IPS-NIHi11 (cell line): ENCODE results near the gene RNF38.
"Not testable (repeated sequence)": the region's sequence is repeated elsewhere in the genome, so short reads cannot be mapped to it uniquely, and the experiment has no call there.

Source experiments
- DNase-seq: peaks from one replicate; pipeline ENCODE4 v3.0.0; 2012; ENCODE audit warnings: mixed read lengths, low spot score

RNF38 gene

DNA sequence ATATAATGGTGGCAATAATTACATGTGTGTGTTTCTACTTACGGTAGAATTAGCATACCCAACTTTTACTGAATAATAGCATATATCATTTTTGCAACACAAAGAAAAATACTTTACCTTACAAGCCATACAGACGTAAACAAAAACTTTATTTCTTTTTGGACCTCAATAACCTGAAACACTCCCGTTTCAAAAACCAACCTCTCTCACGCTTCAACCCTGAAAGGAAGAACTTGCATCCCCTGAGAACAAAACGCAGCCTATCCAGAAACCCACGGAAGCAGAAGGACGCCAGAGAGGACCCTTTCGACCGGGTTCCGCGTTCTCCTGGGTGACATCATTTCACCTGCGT is at the start of gene RNF38:
Gene RNF38 (minus strand): TSS at position 290 of the 352 bp plus-strand sequence. CDS start 161 bp downstream, at position 129.
- DNase-seq = no peak

DNA sequence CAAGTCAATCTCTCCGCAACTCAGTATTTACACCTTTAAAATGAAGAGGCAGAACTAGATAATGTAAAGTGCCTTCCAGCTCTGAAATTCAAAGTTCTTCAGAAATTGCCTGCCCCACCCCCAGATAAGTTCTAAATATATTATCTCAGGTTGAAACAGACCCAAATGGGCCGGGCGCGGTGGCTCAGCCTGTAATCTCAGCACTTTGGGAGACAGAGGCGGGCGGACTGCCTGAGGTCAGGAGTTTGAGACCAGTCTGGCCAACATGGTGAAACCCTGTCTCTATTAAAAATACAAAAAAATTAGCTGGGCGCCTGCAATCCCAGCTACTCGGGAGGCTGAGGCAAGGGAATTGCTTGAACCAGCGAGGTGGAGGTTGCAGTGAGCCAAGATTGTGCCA is 48.5 kb upstream of the RNF38 start:
- DNase-seq = not testable (repeated sequence)

DNA sequence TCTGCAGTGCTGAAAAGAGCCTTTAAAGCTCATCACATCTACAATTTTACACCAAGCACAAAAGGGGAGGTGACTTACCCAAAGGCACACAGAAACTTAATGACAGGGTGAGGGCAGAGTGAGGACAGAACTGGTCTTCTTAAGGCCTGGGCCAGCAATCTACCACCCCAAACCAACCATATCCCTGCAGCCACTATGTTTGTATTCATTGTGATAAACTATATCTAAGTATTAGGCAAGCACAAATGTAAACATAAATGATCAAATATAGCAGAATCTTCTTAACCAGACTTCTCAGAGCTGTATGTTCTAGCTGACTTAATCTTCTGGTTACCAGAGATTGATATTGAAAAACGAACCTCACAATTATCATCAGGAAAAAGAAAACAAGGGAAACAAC is 47.9 kb upstream of the RNF38 start:
- DNase-seq = no peak

DNA sequence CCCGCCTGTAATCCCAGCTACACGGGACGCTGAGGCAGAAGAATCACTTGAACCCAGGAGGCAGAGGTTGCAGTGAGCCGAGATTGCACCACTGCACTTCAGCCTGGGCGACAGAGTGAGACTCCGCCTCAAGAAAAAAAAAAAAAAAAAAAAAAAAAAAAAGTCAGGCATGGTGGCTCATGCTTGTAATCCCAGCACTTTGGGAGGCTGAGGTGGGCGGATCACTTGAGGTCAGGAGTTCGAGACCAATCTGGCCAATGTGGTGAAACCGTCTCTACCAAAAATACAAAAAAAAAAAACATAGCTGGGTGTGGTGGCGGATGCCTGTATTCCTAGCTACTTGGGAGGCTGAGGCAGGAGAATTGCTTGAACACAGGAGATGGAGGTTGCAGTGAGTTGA is 46.6 kb upstream of the RNF38 start:
- not testable (repeated sequence) for DNase-seq

DNA sequence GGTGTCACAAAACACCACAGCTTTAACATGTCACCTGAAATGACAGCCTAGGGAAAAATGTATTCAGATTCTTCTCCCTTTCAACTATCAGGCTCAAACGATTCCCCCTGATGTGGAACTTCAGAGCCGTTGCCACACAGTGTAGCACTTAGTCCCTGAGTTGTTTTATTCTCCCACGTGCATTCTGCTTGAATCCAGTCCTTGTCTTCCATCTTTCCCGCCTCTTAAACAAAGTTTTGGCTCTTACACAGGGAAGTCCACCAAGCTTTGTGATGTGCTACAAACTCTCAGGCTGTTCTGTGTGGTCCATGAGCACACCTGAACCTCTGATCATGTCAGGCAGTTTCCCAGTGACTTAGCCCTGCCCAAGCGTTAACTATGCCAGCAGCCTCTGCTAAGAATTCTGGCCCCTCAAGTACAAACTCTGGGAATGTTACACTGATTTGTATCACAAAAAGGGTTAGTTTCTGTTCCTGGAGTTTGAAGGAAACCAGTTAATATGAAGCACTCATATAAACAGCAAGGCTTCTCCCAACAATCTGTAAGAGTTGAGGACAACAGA is 45.8 kb upstream of the RNF38 start:
- DNase-seq = no peak

DNA sequence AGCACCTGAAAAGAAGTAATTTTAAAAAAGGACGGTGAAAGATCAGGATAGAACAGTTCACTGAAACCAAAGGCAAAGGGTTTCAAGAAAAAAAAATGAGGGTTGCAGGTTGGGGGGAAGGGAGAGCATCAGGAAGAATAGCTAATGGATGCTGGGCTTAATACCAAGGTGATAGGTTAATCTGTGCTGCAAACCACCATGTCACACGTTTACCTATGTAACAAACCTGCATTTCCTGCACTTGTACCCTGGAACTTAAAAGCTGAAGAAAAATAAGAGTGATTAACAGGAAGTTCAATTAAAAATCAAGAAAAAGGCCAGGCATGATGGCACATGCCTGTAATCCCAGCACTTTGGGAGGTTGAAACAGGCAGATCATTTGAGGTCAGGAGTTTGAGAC is 44.1 kb upstream of the RNF38 start:
- no peak for DNase-seq

DNA sequence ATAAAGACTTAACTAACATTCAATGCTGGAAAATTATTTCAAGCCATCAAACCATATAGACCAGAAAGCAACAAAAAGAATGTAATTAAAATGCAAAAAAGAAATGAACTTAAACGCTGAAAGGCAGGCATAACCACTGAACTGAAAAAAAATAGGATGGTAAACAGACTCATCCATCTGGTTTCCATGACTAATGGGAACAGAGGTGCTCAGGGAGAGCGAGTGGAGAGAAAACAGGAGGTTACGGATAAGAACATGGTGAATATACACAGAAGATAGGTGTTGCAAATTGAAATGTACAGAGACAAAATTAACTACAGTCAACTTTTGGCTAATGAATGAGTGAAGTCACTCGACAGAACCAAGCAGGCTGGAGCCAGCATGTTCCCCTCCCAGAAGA is 43.5 kb upstream of the RNF38 start:
- DNase-seq = no peak

DNA sequence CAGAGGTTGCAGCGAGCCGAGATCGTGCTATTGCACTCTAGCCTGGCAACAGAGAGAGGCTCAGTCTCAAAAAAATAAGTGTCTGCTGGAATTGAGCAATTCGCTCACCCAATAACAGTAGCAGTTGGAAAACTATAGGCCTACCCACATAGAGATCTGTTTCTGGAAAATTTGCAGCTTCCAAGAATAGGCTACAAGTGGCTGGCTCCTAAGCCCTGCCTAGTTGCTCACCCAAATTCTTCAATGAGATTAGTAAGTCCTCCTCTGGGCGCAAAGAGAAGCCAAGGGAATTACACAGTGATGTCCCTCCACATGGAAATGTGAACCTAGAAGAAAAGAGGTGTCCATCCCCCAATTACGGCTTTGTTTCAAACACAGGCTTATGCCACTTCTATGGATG is 42.6 kb upstream of the RNF38 start:
- DNase-seq = no peak

DNA sequence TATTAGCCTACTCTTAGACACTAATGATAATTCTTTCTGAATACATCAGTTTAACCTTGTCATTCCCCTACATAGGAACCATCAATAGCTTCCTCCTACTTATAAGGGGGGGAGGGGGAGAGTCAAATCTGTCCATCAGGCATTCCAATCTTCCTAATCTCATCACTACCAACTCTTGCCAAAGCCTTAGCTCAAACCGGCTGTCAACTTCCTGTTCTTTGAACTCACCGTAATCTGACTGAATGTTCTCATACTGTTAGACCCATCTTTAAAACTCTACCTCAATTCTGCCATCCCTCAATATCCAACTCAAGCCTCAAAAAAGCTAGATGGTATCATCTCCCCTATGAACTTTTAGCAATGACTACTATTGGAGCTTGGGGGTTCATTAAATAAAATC is 41.9 kb upstream of the RNF38 start:
- DNase-seq = no peak

DNA sequence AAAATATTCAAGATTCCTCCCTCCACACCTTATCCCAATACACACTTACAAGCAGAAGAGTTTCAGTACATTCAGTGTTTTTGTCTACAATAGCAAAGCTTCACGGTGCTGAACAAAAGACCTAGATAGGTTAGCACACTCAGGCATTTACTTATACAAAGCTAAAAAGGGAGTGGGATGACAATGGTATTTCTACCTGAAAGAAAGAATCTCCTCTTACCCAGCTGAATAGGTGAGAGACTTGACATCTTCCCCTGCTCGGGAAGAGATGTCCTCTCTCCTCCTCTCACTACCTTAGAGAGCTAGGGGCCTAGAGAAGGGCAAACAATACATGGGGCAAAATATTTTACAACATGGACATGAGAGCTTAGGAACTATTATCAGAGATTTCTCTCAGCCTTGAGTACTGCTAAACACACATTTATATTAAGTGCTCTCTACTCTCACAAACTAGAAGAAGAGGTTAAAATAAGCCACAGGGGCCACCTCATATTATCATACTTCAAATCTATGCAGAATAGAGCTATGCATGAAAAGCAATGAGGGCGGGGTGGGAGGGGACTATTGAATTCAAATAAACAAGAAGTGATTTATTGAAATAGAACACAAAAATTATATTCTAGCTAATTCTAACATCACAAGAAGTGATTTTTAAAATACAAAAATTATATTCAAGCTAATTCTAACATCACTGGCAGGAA is 38.6 kb upstream of the RNF38 start:
- no peak for DNase-seq

DNA sequence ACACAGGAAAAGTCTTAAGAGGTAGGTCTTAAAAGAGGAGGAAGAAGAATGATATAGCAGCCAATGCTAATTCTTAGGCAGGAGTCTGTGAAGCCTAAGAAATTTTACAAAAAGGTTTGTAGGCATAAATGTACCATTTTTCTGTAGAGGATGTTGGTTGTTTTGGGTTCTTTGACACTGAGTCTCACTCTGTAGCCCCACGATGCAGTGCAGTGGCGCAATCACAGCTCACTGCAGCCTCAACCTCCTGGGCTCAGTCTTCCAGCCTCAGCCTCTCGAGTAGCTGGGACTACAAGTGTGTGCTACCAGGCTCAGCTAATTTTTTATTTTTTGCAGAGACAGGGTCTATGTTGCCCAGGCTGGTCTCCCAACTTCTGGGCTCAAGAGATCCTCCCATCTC is 37.7 kb upstream of the RNF38 start:
- no peak for DNase-seq

DNA sequence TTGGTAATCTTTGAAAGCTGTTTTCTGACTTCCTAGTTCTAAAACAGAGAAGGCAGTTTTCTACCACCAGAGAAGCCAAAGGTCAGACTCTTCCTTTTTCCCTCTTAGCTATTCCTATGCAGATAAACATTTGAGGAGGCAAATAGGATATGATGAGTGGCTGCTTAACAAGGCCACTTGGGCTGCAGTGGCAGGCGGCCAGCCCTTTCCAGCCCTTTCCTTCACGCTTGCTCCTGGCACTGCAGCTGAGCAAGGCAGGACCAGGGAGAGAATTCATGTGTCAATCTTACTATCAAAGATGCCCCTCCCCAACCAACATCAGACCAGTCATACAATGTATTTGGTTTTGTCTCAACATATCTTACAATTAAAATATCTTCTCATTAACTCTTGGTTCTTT is 36.8 kb upstream of the RNF38 start:
- DNase-seq = no peak

DNA sequence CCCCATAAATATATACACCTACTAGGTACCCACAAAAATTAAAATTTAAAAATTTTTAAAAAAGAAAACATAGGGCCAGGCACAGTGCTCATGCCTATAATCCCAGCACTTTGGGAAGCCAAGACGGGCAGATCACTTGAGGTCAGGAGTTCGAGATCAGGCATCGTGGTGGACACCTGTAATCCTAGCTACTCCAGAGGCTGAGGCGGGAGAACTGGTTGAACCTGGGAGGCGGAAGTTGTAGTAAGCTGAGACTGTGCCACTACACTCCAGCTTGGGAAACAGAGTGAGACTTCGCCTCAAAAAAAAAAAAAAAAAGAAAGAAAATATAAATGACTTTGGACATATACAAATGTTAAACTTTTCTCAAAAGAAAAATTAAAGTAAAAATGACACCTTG is 33.3 kb upstream of the RNF38 start:
- no peak for DNase-seq

DNA sequence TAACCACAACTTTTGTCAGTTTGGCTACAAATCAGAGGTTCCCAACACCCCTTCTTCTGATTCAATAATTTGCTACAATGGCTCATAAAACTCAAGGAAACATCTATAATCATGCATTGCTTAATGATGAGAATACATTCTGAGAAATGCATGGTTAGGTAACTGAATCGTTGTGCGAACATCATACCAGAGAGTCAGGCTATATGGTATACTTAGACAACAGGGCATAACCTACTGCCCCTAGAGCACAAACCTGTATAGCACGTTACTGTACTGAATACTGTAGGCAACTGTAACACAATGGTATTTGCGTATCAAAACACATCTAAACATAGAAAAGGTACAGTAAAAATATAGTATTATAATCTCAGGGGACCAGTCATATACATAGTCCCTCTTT is 31.0 kb upstream of the RNF38 start:
- DNase-seq = no peak

DNA sequence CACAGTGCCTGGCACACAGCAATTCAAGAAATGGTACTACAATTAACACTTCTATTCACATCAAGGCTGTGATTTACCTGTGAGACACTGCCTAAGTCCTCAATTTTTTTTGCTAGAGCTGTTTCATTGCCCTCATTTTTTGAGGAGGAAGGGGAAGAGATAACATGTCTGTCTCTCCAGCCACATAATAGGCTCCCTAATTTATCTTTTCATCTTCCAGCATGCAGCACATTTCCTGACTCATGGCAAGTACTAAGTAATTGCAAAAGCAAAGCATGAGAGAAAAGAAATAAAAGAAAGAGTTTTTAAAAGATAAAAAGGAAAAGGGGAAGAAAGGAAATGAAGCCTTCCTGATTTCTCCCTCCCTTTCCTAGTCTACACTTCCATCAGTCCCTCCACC is 26.9 kb upstream of the RNF38 start:
- DNase-seq = no peak

DNA sequence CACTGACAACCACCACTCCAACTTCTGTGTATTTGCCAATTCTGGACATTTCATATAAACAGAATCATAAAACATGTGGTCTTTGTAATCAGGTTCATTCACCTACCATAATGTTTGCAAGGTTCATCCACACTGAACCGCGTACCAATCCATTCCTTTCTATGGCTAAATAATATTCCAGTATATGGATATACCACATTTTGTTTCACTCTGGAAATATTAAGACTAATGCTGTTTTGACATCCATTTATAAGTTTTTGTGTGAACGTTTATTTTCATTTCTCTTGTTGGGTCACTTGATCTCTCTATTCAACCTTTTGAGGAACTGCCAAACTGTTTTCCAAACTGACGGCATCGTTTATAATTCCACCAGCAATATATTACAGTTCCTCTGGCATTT is 26.3 kb upstream of the RNF38 start:
- DNase-seq = no peak

DNA sequence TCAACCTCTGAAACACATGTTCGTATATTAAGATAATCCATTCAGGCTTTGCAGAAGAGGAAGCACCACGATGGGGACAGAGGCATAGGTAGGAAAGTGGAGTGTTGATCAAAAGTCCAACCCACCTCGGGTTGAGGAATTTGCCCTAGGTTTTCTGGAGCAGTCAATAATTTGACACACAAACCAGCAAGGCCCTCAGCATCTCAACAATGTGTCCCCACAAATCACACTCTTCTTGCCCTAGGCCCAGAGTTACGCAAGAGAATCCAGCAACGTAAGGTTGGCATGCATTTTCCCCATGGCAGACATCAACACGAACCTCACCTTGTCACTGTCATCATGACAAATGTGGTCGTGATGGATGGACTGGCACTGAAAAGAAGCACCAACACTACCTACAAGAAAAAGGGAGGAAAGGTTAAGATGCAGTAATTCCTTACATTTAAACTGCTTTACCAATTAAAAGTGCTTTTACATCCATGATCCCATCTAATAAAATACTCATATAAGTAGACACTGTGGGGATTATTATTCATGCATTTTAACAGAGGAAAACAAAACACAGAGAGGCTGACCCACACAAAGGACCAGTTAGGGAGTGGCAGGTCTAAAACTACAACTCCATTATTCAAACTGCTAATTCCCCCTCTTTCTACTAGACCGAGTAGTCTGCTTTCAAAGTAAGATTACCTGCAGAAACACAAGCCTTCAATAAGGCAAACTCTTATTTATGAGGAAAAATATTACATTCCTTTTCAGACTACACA is 24.4 kb upstream of the RNF38 start:
- DNase-seq = no peak

DNA sequence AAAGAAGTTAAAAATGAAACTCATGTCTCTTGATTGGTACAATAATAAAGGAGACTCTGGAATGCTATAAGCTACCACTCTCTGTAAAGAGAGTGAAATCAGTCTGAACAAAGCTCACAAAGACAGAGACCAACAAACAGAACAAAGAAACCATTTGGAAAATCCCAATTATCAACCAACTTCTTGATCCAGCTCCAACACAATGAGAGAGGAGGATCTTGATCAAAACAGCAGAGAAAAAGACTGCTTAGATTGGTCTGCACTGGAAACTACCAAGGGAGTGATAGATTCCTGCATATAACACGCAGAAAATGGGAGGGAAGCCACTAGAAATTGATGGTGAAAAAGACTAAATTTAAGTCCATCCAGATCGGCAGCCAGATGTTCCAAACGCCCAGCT is 23.1 kb upstream of the RNF38 start:
- no peak for DNase-seq

DNA sequence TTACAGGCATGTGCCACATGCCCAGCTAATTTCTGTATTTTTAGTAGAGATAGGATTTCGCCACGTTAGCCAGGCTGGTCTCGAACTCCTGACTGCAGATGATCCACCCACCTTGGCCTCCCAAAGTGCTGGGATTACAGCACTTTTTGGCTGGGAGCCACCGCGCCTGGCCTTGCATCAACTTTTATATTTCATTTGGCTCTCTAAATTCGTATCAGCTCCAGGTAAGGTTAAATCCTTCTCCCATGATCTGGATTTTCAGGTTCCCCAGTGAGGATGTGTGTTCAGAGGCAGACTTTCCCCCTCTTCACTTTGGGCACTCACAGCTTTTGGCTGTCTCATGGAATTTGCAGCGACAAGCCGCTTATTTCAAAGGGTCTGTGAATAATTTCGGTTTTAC is 16.8 kb upstream of the RNF38 start:
- DNase-seq = no peak

DNA sequence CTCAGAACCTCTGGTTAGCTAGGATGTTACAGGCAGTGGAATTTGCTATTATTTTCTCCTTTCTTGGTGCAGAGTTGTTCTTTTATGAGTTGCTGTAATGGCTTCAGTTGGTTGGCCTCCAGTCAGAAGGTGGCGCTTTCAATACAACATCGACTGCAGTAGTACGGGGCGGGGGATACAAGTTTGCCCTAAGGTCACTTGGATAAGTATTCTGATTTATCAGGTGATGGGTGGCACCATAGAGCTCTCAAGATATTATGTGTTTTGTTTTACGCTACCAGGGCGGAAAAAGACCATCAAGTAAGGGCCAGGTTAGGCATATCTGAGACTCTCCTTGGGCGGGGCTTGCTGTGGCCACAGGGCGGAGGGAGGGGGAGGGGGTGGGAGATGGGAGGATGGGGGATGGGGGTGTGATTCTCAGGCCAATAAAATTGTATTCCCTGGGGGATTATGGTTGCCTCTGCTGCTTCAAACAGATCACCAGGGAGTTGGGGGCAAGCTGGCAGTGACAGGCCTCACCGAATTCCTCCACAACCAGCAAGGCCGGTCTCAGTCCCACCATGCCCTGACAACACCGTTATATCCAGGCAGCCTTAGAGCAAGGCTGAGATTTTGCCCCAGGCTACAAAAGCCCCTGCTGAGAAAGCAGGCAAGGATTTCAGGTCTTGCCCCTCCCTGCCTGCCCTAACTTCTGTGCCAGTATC is 15.9 kb upstream of the RNF38 start:
- no peak for DNase-seq

DNA sequence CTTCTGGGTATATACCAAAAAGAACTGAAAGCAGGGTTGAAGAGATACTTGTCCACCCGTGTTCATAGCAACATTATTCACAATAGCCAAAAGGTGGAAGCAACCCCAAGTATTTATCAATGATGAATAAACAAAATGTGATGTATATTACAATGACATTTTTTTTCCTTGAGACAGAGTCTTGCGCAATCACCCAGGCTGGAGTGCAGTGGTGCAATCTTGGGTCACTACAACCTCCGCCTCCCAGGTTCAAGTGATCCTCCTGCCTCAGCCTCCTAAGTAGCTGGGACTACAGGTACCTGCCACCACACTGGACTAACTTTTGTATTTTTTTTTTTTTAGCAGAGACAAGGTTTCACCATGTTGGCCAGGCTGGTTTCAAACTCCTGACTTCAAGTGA is 11.3 kb upstream of the RNF38 start:
- DNase-seq = not testable (repeated sequence)

DNA sequence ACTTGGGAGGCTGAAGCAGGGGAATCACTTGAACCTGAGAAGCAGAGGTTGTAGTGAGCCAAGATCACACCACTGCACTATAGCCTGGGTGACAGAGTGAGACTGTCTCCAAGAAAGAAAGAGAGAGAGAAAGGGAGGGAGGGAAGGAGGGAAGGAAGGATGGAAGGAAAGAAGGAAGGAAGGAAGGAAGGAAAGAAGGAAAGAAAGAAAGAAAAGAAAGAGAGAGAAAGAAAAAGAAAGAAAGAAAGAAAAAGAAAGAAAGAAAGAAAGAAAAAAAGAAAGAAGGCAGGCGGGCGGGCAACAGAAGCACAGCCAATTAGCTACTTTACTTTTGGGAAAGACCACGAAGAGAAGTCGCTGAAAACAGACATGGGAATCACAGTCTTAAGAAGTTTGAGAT is 9.0 kb upstream of the RNF38 start:
- DNase-seq = not testable (repeated sequence)

DNA sequence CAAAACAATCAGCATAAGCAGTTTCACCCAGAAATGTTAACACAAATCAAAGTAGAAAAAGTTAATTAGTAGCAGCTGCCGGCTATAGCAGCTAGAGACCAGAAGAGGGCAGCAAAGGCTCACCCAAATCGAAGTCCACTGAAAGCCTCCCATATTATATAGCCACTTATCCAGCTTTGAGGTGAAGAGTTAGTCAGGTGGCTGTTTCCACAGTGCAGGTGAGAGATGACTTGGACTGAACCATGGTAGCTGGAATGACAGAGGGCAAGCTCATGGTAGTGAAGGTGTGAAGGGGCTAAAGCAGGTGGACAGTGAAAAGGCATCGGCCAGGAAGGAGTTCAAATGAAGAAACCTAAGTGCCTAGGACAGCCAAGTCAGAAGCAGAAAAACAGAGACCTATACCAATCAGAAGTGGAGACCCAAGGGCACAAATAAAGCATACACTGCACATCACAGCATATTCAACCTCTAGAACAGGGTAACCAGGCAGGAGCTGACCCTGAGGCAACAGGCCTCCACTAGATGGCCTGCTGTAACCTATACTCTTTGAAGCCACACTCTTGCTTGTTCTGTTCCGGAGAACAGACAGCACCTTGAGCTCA is 7.2 kb upstream of the RNF38 start:
- peak; percentile 56 for DNase-seq
